Activated naive CD4-positive, alpha-beta T cell treated with Interleukin-2 at 50 U/mL for 16 hours (primary cell): ENCODE measurements around the gene SMIM29.
A peak's percentile ranks its signal among the peaks of the same experiment; 100 is the strongest.
"Not testable (repeated sequence)": the region's sequence is repeated elsewhere in the genome, so short reads cannot be mapped to it uniquely, and the experiment has no call there.

ENCODE experiments used
- DNase-seq: peaks from one replicate; pipeline ENCODE4 v3.0.0-alpha.2; 2020

The SMIM29 gene

GRCh38 chr6:34248727-34249468 lies at the start of gene SMIM29:
TSS of gene SMIM29 (minus strand) at chr6:34249006. CDS start at chr6:34247791, 1,215 bp downstream.
- peak; percentile 96 for DNase-seq

GRCh38 chr6:34295721-34296120 lies 46.9 kb upstream of the SMIM29 start:
- no peak for DNase-seq

- no peak for DNase-seq
Observed at GRCh38 chr6:34292954-34293353, 44.1 kb upstream of the SMIM29 start.

- no peak for DNase-seq
Observed at GRCh38 chr6:34289137-34289536, 40.3 kb upstream of the SMIM29 start.

GRCh38 chr6:34288581-34288980 lies 39.8 kb upstream of the SMIM29 start:
- no peak for DNase-seq

- no peak for DNase-seq
Observed at GRCh38 chr6:34285448-34286164, 36.8 kb upstream of the SMIM29 start.

- DNase-seq = no peak
Observed at GRCh38 chr6:34284563-34285447, 36.0 kb upstream of the SMIM29 start.

GRCh38 chr6:34281702-34282334 lies 33.0 kb upstream of the SMIM29 start:
- no peak for DNase-seq

- DNase-seq = no peak
Observed at GRCh38 chr6:34280216-34280615, 31.4 kb upstream of the SMIM29 start.

- no peak for DNase-seq
Observed at GRCh38 chr6:34278833-34279232, 30.0 kb upstream of the SMIM29 start.

- no peak for DNase-seq
Observed at GRCh38 chr6:34277763-34278112, 28.9 kb upstream of the SMIM29 start.

- DNase-seq = no peak
Observed at GRCh38 chr6:34276881-34277762, 28.3 kb upstream of the SMIM29 start.

GRCh38 chr6:34276191-34276590 lies 27.4 kb upstream of the SMIM29 start:
- DNase-seq = no peak

GRCh38 chr6:34275128-34275804 lies 26.5 kb upstream of the SMIM29 start:
- no peak for DNase-seq

- no peak for DNase-seq
Observed at GRCh38 chr6:34274129-34274528, 25.3 kb upstream of the SMIM29 start.

GRCh38 chr6:34273242-34273805 lies 24.5 kb upstream of the SMIM29 start:
- DNase-seq = no peak

- no peak for DNase-seq
Observed at GRCh38 chr6:34272013-34272926, 23.5 kb upstream of the SMIM29 start.

- DNase-seq = not testable (repeated sequence)
Observed at GRCh38 chr6:34269658-34270341, 21.0 kb upstream of the SMIM29 start.

- DNase-seq = not testable (repeated sequence)
Observed at GRCh38 chr6:34269132-34269531, 20.3 kb upstream of the SMIM29 start.
